Measurements from ENCODE around the gene LENG1.
A peak's percentile ranks its signal among the peaks of the same experiment; 100 is the strongest.

The LENG1 gene

DNA sequence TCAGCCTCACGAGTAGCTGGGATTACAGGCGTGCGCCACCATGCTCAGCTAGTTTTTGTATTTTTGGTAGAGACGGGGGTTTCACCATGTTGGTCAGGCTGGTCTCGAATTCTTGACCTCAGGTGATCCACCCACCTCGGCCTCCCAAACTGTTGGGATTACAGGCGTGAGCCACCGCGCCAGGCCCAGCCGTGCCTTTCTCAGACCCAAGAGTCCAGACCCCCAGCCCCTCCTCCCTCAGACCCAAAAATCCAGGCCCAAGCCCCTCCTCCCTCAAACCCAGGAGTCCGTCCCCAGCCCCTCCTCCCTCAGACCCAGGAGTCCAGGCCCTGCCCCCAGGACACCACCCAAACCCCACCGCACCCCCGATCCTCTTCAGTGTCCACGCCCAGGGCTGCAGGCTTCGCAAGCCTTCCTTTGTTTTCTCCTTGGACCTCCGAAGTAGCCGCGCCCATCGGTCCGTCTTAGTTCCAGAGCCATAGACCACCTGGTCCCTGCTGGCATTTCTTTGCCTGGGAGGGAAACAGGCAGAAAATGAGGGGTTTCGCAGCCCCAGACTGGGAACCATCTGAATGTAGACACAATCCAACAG, 9.7 kb upstream of the LENG1 start:
- no peak for DNase-seq (ENCODE audit: extremely low read depth, low read depth)
- TF ChIP-seq CTCF (IDR thresholded peaks at IDR 0.05; ENCODE audit: low read depth, low read length), result no peak

GRCh38 chr19:54168174-54168917, 8.8 kb upstream of the LENG1 start:
- peak; percentile 89 for TF ChIP-seq CTCF (IDR thresholded peaks at IDR 0.05; ENCODE audit: low read depth, low read length)
- DNase-seq (ENCODE audit: extremely low read depth, low read depth), result peak; percentile 52

DNA sequence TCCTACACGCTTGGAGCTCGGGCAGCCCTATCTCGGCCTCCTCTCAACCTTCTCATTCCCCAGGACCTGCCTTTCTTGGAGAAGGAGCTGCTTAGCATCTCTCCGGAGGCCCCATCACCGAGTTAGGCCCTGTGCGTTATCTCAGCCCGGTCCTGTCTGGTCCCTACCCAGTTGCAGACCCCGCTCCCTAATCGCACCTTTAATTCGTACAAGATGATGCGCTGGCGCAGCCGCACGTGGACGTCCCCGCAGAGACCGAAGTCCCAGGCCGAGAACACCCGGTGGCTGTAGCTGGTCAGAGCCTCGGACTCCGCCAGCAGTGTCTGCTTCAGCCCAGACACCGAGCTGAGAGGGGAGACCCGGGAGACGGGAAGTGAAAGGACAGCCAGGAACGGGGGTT, 5.7 kb upstream of the LENG1 start:
- DNase-seq (ENCODE audit: extremely low read depth, low read depth), result no peak
- TF ChIP-seq CTCF (IDR thresholded peaks at IDR 0.05; ENCODE audit: low read depth, low read length), result no peak

DNA sequence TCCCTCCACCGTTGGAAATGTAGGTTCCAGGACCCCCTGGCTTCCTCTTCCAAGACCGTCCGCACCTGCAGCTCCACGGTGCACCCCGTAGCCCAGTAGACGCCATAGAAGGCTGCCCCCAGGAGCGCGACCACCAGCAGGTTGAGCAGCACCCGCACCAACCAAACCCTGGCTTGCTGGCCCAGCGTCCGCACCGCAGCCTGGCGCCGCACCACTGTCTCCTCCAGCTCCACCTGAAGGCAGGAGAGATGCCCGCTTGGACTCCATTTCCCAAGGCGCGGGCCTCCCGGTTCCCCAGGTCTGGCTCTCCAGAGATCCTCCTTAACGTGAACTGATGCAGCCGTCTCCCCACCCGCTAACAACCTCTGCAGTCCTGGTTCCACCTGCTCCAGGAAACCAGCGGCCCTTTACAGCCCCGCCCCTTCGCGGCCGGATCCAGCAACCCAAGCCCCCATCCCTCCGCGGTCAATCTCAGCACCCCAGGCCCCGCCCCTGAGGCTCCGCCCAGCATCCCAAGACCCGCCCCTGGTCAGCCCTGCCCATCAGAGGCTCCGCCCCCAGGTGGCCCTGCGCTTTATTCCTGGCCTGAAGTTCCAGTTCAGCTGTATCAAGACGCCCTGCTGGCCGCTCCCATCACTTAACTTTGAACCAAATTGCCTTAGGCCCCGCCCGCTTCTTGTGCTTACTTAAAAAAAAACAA, 5.0 kb upstream of the LENG1 start:
- no peak for TF ChIP-seq CTCF (IDR thresholded peaks at IDR 0.05; ENCODE audit: low read depth, low read length)
- no peak for DNase-seq (ENCODE audit: extremely low read depth, low read depth)

DNA sequence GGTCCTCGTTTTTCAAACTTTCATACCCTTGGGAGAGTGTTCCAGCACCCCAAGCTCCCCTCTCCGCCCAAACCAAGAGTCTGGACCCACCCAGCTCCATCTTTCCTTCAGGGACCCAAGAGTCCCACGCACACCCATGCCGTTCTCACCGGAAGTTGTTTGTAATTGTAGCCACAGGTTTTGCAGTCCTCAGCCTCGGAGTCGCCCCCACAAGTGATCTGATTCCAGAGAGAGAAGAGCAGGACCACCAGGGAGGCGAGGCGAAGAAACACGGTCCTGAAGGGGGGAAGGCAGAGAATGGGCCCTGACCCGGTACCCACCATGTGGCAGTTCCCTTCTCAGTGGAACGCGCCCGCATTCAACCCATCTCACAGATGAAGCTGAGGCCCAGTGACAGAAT, 3.4 kb upstream of the LENG1 start:
- no peak for DNase-seq (ENCODE audit: extremely low read depth, low read depth)
- TF ChIP-seq CTCF (IDR thresholded peaks at IDR 0.05; ENCODE audit: low read depth, low read length), result no peak

DNA sequence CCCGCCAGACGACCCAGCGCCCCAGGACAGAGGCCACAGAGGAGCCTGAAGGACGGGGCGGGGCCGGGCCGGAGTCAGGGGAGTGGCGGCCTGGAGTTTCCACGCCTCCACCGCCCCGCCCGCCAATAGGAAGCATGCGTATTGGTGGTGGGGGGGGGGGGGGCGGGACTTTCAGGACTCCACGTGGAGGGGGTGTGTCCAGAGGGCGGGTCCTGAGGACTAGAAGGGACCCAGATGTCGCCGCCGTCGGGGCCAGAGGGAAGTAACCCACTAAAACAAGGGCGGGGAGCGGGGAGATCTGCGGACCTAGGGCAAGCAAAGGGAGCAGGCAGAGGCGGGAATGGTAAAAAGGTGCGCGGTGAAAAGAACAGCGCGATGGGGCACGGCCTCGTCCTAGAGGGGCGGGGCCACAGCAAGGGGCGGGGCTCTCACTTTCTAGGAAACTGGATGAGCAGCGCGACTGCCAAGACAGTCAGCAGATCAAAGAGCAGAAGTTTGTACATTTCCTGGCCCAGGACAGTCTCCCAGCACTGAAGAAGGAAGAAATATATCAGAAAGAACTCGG, 2.8 kb upstream of the LENG1 start:
- no peak for TF ChIP-seq CTCF (IDR thresholded peaks at IDR 0.05; ENCODE audit: low read depth, low read length)
- no peak for DNase-seq (ENCODE audit: extremely low read depth, low read depth)

GRCh38 chr19:54160854-54161253, 1.3 kb upstream of the LENG1 start:
- TF ChIP-seq CTCF (IDR thresholded peaks at IDR 0.05; ENCODE audit: low read depth, low read length), result no peak

More at GRCh38 chr19:54160854-54161253, 1.3 kb upstream of the LENG1 start:
- no peak for DNase-seq (ENCODE audit: extremely low read depth, low read depth)
